ENCODE results near the gene IL15RA. TPM values are rescaled to one million over a fixed set of nuclear protein-coding genes. Genes with fewer than 3 reads are reported as not detected.

IL15RA gene
- total RNA-seq, 1 experiment from 2014 or later, result 11.0 TPM

GRCh38 chr10:5941579-5941978 is 35.8 kb downstream of the IL15RA start:
- no peak overlapping the region for H3K4me3 ChIP-seq (ENCODE audit: low read depth in 2 of 2, low read length in 2 of 2)
- ChIA-PET CTCF (no interaction called here), POLR2A (no interaction called here)
- H3K27me3 ChIP-seq (ENCODE audit: control insufficient read depth, insufficient read depth, low read length), result no peaks in the 10 kb centered on the region
- H3K27ac ChIP-seq (ENCODE audit: low read length), result no peak overlapping the region
- no TSS peak for BruUV-seq (replicated peaks)
- no peak for ATAC-seq
- H3K4me1 ChIP-seq (ENCODE audit: control insufficient read depth, insufficient read depth, low read length), result no peaks in the 10 kb centered on the region
- TF ChIP-seq REST (IDR thresholded peaks at IDR 0.05; ENCODE audit: insufficient read depth in 1 of 2, low read depth in 2 of 2, low read length in 1 of 2) (no peak), SIN3A (IDR thresholded peaks at IDR 0.05; ENCODE audit: borderline replicate concordance, insufficient read depth, low read depth, low read length) (no peak), CTCF (IDR thresholded peaks at IDR 0.05) (no peak), POLR2AphosphoS5 (IDR thresholded peaks at IDR 0.05; ENCODE audit: low read depth, low read length) (no peak), TCF7L2 (IDR thresholded peaks at IDR 0.05; ENCODE audit: low read depth, low read length) (no peak)
- in situ Hi-C loops (cut with HindIII; ENCODE audit: low pct_unique_long_range_greater_than_20kb, low sequenced_read_pairs), result no loop called here
- intact Hi-C loops (cut with micrococcal nuclease; ENCODE audit: unreplicated experiment), result loop anchor here (10.0 kb wide), 1 partner anchor 113 kb away; no protein-coding TSS in a partner anchor
- H3K36me3 ChIP-seq (ENCODE audit: control insufficient read depth, insufficient read depth, low read length), result no peaks in the 10 kb centered on the region; the same call in 1 of the 2 replicates
- no peaks in the 10 kb centered on the region for H3K9me3 ChIP-seq (ENCODE audit: control insufficient read depth, insufficient read depth, low read depth, low read length)
- no peak for DNase-seq (ENCODE audit: low read depth, low spot score)

GRCh38 chr10:5940807-5941218 is 36.5 kb downstream of the IL15RA start:
- ChIA-PET POLR2A (no interaction called here), CTCF (no interaction called here)
- in situ Hi-C loops (cut with HindIII; ENCODE audit: low pct_unique_long_range_greater_than_20kb, low sequenced_read_pairs), result no loop called here
- TF ChIP-seq CTCF (IDR thresholded peaks at IDR 0.05), result no peak
- intact Hi-C loops (cut with micrococcal nuclease; ENCODE audit: unreplicated experiment), result loop anchor here (10.0 kb wide), 1 partner anchor 114 kb away; no protein-coding TSS in a partner anchor
- DNase-seq (ENCODE audit: low read depth, low spot score) (no peak), ATAC-seq (no peak)
- Histone ChIP-seq H3K36me3 (ENCODE audit: control insufficient read depth, insufficient read depth, low read length) (no peaks in the 10 kb centered on the region; the same call in 1 of the 2 replicates), H3K4me3 (ENCODE audit: low read depth in 2 of 2, low read length in 2 of 2) (no peak overlapping the region), H3K27me3 (ENCODE audit: control insufficient read depth, insufficient read depth, low read length) (no peaks in the 10 kb centered on the region), H3K4me1 (ENCODE audit: control insufficient read depth, insufficient read depth, low read length) (no peaks in the 10 kb centered on the region), H3K27ac (ENCODE audit: low read length) (no peak overlapping the region), H3K9me3 (ENCODE audit: control insufficient read depth, insufficient read depth, low read depth, low read length) (no peaks in the 10 kb centered on the region)
- BruUV-seq (replicated peaks), result no TSS peak
